GM12892 (cell line): ENCODE results near the gene MYO1D.

ENCODE experiments used
- DNase-seq: peaks from one replicate; pipeline ENCODE4 v3.0.0; 2011; ENCODE audit not compliant: insufficient read length
- FAIRE-seq: peaks from 2 replicates; lab custom pipeline; 2011; peaks lifted over from hg19 to GRCh38; lab: Jason Lieb, UNC
- POLR2A ChIP-seq: IDR thresholded peaks from 2 replicates; pipeline ENCODE4 v1.6.1; 2011; ENCODE audit warnings: low read depth, low read length, control low read depth
- POLR2AphosphoS5 ChIP-seq: IDR thresholded peaks from 2 replicates; pipeline ENCODE4 v1.6.1; 2011; ENCODE audit warnings: low read depth, low read length, control low read depth
- TAF1 ChIP-seq: IDR thresholded peaks from 2 replicates; pipeline ENCODE4 v1.6.1; 2011; ENCODE audit warnings: low read depth, mild to moderate bottlenecking, control low read depth, low read length, borderline replicate concordance

The MYO1D gene

GRCh38 chr17:32520104-32520701 lies 356.7 kb downstream of the MYO1D start:
- peak; percentile 90 for TF ChIP-seq POLR2AphosphoS5
- peak; percentile 83 for TF ChIP-seq POLR2A
- peak; percentile 58; the same call in 1 of the 2 replicates for TF ChIP-seq TAF1
- FAIRE-seq = peak; percentile 89
- no peak for DNase-seq

- peak; percentile 76 for FAIRE-seq
- DNase-seq = no peak
- TF ChIP-seq POLR2A (no peak; the same call in 1 of the 2 replicates), TAF1 (no peak), POLR2AphosphoS5 (no peak)
Observed at GRCh38 chr17:32519228-32520103, 357.5 kb downstream of the MYO1D start.

GRCh38 chr17:32518646-32519227 lies 358.2 kb downstream of the MYO1D start:
- FAIRE-seq (peak; percentile 42), DNase-seq (no peak)
- TF ChIP-seq POLR2AphosphoS5 (no peak), TAF1 (no peak), POLR2A (no peak; the same call in 1 of the 2 replicates)

GRCh38 chr17:32517982-32518381 lies 358.9 kb downstream of the MYO1D start:
- FAIRE-seq (peak; percentile 48), DNase-seq (no peak)
- no peak for TF ChIP-seq POLR2AphosphoS5
- TF ChIP-seq TAF1 = no peak
- no peak for TF ChIP-seq POLR2A

GRCh38 chr17:32516940-32517701 lies 359.8 kb downstream of the MYO1D start:
- no peak for TF ChIP-seq TAF1
- peak; percentile 30; the same call in 1 of the 2 replicates for TF ChIP-seq POLR2AphosphoS5
- 0 out of 2 replicates have a peak, but pooled peaks have one; percentile 51 for TF ChIP-seq POLR2A
- no peak for DNase-seq
- FAIRE-seq = peak; percentile 97

- TF ChIP-seq POLR2A = no peak
- no peak; the same call in 1 of the 2 replicates for TF ChIP-seq POLR2AphosphoS5
- no peak for TF ChIP-seq TAF1
- no peak for DNase-seq
- no peak for FAIRE-seq
Observed at GRCh38 chr17:32516450-32516849, 360.5 kb downstream of the MYO1D start.

GRCh38 chr17:32515677-32516383 lies 361.1 kb downstream of the MYO1D start:
- no peak for DNase-seq
- TF ChIP-seq TAF1 (0 out of 2 replicates have a peak, but pooled peaks have one; percentile 5), POLR2AphosphoS5 (no peak), POLR2A (peak; percentile 43; the same call in 1 of the 2 replicates)

GRCh38 chr17:32514606-32515005 lies 362.3 kb downstream of the MYO1D start:
- TF ChIP-seq POLR2AphosphoS5 (no peak), TAF1 (no peak), POLR2A (no peak)
- FAIRE-seq (no peak), DNase-seq (no peak)

More at GRCh38 chr17:32515677-32516383, 361.1 kb downstream of the MYO1D start:
- FAIRE-seq = peak; percentile 98

GRCh38 chr17:32513579-32513978 lies 363.3 kb downstream of the MYO1D start:
- DNase-seq (no peak), FAIRE-seq (no peak)
- TF ChIP-seq TAF1 (no peak), POLR2AphosphoS5 (no peak), POLR2A (no peak)

- no peak for DNase-seq
- no peak for FAIRE-seq
- TF ChIP-seq POLR2AphosphoS5 (no peak), POLR2A (no peak), TAF1 (no peak)
Observed at GRCh38 chr17:32512328-32512727, 364.6 kb downstream of the MYO1D start.

- no peak for TF ChIP-seq POLR2AphosphoS5
- no peak for TF ChIP-seq TAF1
- no peak for TF ChIP-seq POLR2A
- no peak for FAIRE-seq
- DNase-seq = no peak
Observed at GRCh38 chr17:32510466-32510865, 366.5 kb downstream of the MYO1D start.
